CD4-positive, alpha-beta T cell treated with Interleukin-12 subunit alpha and Interleukin-12 subunit beta, for 1 hour (primary cell): Measurements from ENCODE around the gene LACTBL1.

ENCODE experiments used
- DNase-seq: peaks from one replicate; pipeline ENCODE4 v3.0.0-alpha.2; 2020

LACTBL1 gene

DNA sequence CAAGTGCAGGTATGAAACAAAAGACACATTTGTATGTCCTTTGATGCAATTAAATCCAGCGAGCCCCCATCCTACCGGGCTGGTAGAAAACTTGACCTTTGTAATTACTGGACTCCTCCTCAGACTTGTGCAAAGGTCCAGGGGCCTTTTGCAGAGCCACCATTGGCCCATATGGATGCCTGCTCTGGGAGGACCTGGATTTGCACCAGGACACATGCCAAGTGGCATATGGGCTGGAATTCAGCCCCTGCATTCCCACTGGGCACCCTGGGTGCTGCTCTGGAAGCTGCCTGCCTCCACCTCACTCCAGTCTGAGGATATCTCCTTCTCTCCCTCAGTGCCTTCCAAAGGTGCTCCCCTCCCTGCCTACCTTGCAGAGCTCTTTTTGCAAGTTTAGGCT is 36.0 kb downstream of the LACTBL1 start:
- DNase-seq: no peak

DNA sequence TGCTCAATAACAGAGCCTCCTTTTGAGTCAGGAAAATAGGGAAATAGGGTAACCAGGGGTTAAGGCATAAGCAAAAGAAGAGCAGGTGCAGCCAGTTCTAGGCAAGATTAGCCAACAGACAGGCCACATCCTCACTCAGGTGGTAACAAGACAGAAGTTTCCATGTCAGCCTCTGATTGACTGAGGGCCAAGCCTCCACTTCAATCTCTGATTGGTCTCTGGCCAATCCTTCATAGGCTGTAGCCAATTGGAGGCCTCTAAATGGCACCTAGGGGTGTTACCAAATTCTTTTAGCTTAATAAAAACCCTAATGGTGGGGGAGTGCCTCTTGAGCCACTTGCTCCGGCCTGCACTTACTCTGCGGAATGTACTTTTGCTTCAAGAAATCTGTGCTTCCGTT is 37.2 kb downstream of the LACTBL1 start:
- DNase-seq: no peak

DNA sequence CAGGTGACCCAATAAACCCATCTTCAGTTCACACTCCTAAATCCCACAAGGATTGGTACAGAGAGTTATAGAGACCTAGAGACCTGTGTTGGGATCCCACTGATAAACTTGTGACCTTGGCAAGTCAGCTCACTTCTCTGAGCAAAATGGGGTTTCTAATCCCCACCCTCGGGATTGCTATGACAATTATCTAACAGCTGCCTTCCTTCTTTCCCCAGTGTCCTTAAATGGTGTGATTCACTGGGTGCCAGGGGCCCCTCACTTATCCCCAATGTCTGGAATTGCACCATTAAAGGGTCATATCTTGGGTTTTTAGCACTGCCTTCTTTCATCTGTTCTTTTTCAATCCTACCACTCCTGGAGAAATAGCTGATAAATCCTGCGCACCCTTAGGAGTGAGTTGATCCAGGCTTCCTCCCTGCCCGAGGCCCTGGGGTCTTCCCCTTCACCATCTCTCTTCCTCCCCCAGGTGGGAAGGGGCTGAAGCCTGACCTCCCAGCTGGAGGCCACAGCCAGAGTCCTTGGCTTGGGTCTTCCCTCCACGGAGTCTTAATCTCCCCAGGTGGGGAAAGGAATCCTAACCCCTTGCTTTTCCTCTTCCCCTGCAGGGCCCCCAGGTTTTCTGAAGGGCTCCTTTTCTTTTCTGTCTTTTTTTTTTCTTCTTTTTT is 39.7 kb downstream of the LACTBL1 start:
- DNase-seq: no peak

DNA sequence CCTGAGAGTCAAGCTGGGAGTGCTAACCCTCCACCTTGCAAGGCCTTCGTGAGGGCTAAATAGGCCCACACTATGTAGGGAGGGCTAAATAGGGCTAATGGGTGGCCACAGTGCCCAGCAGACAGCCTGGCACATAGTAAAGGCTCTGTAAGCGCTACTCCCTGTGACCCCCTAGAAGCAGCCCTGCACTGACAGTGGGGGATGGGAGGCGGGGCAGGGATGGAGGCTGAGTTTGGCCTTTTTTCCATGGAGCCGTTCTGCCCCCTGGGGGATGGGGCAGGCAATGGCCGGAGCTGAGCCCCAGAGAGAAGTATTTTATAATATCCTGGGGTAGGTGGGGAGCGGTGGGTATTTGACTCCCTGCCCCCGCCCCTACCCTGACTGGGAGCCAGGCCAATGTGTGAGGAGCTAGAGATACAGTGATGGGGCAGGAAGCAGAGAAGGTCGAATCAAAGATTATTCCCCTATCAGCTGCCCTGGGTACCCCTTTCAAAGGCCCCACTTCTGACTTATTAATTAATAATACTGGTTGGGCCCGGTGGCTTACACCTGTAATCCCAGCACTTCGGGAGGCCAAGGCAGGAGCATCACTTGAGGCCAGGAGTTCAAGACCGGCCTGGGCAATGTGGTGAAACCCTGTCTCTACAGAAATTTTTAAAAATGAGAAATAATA is 42.3 kb downstream of the LACTBL1 start:
- peak; percentile 4 for DNase-seq

DNA sequence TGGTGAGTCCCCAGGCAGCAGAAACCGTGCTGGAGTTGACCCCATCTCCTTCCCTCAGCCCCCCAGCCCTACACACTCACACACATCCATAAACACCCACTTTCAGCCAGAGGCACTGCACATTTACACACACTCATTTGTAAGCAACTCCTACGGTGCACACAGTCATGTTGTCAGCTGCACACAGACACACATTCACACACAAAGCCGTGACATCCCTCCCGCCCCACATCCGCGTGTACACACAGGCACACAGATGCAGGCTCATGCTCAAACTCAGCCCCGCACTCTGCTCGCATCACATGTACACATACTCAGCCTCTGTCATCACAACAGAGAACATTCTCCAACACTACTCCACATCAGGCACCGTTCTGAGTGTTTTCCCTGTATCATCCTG is 47.6 kb downstream of the LACTBL1 start:
- no peak for DNase-seq

DNA sequence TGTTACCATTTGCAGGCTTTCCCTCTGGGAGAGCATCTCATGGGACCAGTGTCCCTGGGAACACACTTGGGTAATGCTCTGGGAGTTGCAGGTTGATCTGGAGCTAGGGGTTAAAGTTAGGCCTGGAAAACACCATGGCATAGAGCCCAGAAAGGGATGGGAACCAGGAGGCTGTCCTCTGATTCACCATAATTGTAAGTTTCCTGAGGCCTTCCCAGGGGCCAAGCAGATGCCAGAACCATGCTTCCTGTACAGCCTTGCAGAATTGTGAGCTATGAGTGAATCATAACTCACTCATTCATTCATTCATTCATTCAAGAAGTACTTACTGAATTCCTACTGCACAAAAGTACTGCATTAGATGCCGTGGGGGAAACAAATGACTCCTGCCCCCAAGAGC is 50.0 kb downstream of the LACTBL1 start:
- DNase-seq: no peak

DNA sequence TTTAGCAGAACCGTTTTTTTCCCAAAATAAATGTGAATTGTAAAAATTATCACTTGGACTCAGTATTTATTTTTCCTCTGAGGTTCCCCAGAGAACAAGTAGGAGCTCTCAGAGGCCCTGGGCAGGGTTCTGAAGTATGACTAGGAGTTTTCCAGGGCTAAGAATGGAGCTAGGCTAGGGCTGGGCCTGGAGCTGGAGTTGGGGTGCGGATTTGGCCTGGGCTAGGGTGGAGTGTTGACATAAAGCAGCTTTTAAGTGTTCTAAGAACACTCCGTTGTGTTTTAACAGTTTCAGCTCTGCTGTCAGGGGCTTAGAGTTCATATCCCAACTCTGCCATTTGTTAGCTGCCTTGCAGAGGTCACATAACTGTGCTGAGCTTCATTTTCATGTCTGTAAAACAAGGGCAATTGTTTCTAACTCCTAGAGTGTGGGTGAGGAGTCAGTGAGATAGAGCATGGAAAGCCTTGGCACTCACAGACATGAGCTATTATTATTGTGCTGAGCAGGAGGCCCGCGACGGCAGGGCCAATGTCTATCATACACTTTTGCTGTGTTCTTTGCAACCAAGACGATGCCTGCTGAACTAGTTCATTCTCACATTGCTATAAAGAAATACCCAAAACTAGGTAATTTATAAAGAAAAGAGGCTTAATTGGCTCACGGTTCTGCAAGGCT is 51.1 kb downstream of the LACTBL1 start:
- DNase-seq: no peak

DNA sequence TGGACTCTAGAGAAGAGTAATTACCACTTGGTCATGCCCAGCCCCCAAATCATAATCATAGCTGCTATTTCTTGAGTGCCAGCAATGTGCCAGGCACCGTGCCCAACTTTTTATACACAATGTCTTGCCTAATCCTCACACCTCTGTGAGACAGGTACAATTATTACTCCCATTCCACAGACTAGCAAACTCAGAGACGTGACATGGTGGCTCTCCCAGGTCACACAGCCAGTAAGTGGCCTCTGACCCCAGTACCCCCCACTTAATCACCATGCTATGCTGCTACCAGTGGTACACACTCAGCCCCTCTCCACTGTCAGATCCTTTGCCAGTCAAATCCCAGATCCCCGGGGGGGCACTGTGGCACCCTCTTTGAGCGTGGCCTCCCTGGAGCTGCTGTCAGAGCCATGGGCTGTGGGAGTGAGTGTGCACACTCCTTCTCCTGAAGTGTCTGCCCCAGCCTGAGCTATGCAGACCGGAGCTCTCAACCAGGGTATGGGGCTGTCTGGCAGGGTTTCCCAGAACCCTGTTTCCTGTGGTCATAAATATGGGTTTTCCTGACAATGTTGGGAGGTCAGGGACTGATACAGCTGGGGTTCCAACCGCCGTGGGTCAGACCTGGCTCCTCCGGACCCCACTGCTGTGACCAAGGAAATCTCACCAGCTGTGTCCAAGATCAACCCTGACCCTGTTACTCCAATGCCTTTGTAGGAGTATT is 51.8 kb downstream of the LACTBL1 start:
- no peak for DNase-seq

DNA sequence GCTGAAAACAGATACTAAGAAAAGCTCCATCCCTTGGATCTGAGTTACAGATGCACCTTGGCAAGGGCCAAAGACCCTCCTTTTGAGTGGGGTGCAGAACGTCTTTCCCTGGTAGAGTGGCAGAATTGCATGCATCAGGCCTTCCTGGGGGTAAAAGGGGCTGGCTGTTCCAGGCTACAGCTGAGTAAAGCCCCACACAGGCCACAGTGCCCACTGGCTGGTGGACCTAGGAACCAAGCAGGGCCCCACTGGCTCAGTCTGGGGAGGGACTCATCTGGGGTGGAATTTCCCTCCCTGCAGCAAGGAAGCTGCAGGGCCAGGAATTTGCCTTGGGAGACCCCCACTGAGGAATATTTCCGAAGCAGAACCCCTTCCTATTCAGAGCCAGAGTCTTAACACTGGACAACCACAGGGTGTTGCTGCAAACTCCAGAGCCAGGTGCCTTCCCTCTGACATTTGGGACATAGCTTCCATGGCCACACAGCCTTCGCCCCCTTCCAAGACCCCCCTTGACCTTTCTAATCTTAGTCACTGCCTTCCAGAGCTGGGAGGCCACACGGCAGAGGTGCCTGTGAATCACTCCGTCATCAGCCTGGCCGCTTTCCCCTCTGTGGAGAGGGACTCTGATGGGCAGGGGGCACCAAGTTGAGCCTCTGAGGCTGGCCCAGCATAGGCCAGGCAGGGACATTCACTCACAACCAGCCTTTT is 52.5 kb downstream of the LACTBL1 start:
- DNase-seq: no peak

DNA sequence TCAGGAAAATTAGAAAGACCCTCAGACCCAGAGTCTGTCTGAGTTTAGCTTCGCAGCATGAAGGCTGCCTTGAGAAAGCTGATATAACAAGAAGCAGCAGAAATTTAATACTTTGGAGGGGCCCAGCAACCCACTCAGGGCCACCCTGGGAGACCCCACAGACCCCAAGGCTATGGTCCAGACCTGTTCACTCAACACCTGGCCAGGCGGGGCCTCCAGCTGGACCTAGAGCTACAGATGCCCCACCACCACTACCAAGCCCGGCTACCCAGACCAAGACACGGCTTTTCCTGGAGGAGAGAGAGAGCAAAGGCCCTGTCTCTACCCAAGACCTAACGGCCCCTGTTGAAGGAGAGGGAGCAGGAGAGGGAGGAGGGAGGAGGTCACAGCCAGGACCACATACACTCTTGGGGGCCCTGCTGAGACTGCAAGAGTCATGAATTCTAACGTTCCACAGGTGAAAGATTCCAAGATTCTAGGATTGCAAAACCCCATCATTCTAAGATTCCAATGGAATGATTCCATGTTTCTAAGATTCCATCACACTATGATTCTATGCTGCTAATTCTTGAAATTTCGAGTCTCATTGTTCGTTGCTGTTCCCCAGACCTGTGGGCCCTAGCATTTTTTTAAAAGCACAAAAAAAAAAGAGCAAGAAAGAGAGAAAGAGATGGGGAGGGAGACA is 53.2 kb downstream of the LACTBL1 start:
- no peak for DNase-seq

DNA sequence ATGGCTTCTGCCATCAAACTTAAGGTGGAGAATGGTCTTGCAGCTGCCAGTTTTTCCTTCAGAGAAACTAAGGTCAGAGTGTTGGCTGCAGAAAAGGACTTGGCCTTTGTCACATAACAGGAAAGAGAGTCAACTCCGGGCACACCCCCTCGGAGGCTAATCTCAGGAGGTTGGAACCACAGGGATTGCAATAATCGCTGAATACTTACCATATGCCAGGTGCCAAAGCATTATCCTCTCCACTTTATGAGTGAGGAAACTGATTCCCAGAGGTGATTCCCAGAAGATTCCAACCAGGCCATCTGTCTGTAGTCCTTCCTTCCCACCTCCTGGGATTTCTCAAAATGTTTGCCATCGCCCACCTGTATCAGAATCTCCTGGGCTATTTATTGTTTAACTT is 54.0 kb downstream of the LACTBL1 start:
- no peak for DNase-seq

DNA sequence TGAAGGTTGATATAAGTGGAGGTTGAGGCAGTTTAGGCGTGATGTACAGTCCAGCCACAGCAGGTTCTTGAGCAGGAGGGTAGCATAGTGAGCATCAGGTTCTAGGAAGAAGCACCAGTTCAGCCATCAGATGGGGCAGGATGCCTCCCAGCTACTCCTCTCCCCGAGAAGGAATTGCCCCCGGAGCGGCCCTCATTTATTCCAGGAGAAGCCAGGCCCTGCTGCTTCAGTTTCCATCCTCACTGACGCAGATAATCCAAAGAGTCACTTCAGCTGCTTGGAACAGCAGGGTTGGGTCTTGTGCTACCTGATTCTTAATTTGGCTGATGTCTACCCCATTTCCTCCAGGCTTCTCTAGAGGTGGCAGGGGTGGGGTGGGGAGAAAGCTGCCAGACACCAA is 54.7 kb downstream of the LACTBL1 start:
- DNase-seq: no peak

DNA sequence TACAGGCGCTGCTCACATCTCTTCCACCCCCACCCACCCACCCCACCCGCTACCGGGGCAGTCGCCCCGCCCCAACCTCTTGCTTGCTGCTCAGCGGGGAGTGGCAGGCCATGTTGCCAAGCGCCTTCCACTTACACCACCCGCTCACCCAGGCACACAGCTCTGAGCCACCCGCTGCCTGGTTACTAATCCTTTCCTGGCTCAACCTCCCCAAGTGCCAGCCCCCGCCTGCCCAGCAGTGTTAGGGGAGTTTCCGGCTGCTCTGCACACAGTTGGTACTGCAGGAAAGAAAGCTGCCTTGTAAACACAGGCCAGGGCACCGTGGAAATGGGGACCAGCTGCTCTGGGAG is 56.2 kb downstream of the LACTBL1 start:
- no peak for DNase-seq

DNA sequence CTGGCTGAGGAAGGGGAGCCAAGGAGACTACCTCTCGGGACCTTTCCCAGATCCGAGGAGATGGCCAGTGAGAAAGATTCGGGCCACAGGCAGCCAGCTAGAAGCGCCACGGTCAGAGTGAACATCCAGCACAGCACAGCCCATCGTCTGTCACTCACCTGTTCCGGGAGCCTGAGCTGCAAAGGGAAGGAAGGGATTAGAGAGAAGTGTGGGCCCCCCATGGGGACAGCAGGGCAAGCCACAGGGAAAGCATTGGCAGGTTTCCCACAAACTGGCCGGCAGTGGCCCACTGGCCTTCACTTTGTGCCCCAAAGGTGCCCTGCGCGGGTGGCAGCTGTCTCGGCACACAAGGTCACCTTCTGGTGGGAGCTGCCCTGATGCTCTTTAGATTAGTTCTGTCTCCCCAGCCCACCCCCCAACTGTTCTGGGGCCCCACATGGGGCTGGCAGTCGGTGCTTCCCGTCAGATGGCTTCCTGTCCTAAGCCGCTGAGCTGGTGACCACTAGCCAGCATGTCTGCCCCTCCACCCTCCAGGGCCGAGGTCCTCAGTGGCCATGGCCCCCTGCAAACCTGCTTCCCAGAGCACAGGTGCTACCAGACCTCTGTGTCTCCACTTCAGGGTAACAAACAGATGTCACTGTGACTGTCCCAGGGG is 56.7 kb downstream of the LACTBL1 start:
- DNase-seq: no peak

DNA sequence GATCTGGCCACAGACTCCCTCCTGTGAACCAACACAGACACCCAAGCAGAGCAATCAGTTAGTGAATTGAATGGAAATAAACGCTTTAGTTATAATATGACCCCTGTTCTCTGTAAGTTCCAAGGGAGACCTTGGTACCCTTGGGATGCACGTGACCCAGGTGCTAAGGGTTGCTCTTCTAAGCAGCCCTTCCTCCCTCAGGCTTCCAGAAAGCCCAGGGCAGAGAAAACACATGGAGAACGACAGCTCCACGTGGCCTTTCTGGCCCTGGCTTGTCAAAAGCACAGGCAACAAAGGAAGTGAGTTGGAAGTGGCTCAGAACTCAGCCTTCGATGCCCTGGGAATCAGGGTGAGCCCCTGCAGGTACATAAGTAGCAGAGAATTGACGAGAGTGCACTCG is 57.4 kb downstream of the LACTBL1 start:
- DNase-seq: no peak

DNA sequence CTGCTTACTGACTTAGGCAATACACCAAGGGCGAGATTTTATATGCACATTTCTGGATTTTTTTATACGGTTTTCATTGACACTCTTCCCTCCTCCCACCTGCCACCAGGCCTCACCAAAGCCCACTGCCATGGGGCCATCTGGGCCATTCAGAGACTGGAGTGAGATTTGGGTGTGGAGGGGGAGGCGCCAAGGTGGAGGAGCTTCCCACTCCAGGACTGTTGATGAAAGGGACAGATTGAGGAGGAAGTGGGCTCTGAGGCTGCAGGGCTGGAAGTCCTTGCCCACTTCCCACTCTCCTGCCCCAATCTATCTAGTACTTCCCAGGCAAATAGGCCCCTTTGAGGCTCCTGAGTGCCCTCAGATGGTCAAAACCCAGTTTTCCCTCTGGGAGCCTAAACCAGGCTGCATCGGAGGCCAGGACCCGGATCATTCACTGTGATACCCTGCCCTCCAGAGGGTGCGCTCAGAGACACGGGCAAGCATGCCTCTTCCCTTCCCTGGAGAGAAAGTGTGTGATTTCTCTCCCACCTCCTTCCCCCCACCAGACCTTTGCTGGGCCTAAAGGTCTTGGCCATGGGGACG is 57.9 kb downstream of the LACTBL1 start:
- no peak for DNase-seq

DNA sequence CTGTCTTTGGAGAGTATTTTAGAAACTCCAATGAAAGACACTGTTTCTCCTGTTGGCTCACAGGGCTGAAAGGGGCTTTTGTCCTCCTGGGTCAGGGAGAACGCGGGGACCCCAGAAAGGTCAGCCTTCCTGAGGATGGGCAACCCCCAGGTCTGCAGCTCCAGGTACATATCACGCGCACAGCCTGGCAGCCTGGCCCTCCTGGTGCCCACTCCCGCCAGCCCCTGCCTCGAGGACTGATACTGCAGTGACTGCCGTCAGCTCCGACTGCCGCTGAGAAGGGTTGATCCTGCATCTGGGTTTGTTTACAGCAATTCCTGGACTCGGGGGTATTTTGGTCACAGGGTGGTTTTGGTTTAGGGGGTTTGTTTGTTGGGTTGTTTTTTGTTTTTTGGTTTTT is 58.5 kb downstream of the LACTBL1 start:
- no peak for DNase-seq

DNA sequence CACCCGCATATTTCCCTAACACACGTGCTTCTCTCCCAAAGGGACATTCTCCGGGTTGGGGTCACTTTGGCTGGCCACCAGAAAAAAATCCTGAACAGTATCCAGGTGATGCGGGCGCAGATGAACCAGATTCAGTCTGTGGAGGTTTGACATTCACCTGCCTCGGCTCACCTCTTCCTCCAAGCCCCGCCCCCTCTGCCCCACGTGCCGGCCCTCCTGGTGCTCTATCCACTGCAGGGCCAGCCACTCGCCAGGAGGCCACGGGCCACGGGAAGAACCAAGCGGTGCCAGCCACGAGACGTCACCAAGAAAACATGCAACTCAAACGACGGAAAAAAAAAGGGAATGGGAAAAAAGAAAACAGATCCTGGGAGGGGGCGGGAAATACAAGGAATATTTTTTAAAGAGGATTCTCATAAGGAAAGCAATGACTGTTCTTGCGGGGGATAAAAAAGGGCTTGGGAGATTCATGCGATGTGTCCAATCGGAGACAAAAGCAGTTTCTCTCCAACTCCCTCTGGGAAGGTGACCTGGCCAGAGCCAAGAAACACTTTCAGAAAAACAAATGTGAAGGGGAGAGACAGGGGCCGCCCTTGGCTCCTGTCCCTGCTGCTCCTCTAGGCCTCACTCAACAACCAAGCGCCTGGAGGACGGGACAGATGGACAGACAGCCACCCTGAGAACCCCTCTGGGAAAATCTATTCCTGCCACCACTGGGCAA is 59.1 kb downstream of the LACTBL1 start:
- DNase-seq: no peak

DNA sequence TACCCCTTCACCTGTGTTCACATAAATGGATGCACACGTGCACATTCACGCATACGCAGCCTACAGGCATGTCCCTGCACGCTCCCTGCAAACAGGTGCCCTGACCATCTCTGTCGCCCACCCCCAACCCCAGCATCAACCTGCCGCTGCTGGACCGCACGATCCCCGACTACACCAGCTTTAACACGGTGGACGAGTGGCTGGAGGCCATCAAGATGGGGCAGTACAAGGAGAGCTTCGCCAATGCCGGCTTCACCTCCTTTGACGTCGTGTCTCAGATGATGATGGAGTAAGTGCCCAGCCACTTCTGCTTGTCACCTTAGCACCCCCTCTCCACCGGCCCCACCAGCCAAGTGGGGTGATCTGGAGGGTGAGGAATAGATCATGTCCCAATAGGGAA is 60.4 kb downstream of the LACTBL1 start:
- DNase-seq: no peak

DNA sequence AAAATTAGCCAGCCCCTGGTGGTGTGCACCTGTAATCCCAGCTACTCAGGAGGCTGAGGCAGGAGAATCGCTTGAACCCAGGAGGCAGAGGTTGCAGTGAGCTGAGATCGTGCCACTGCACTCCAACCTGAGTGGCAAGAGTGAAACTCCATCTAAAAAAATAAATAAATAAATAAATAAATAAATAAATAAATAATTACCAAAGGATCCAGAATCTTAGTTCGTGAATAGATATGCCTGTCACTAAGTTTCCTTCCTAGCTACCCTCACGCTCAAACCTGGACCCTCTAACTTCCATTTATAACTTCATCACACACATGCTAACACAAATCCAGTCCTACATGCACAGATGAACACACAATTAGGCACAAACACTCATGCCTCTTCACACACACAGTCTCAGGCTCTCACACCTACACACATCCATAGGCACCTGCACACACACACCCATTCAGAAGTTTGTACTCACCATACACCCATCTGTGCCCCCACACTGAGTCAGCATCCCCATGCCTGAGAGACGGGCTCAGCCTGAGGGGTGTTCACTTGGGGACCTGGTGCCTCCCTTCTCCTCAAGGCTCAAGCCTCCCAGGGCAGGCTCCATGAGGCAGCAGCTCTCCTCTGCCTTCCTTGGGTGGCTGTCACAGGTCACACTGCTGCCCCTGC is 61.5 kb downstream of the LACTBL1 start:
- no peak for DNase-seq
